ENCODE measurements around the gene ALOXE3.

Gene ALOXE3

GRCh38 chr17:8075574-8076342 is 42.6 kb downstream of the ALOXE3 start:
- WGBS, 2 experiments (ENCODE audit: insufficient coverage in 2 of 2), result 91 to 94% methylated on average over 11 to 13 of the region's 14 CpGs
- no peaks in the 10 kb centered on the region for H3K36me3 ChIP-seq (ENCODE audit: control insufficient read depth, insufficient read depth, low read length)
- no peak overlapping the region for H3K27ac ChIP-seq (ENCODE audit: low read depth, low read length, severe bottlenecking)
- H3K9me3 ChIP-seq (ENCODE audit: control insufficient read depth, low read length), result no peaks in the 10 kb centered on the region
- no peak overlapping the region for H3K4me3 ChIP-seq (ENCODE audit: extremely low read depth, insufficient read depth, low read length, poor library complexity, severe bottlenecking)
- peaks cover 2% of the 10 kb centered on the region for H3K4me1 ChIP-seq (ENCODE audit: control insufficient read depth, insufficient read depth, low read length, poor library complexity, severe bottlenecking)

- Histone ChIP-seq H3K9me3 (ENCODE audit: control insufficient read depth, low read length) (no peaks in the 10 kb centered on the region), H3K4me3 (ENCODE audit: extremely low read depth, insufficient read depth, low read length, poor library complexity, severe bottlenecking) (no peak overlapping the region), H3K4me1 (ENCODE audit: control insufficient read depth, insufficient read depth, low read length, poor library complexity, severe bottlenecking) (peaks cover 2% of the 10 kb centered on the region), H3K27ac (ENCODE audit: low read depth, low read length, severe bottlenecking) (no peak overlapping the region), H3K36me3 (ENCODE audit: control insufficient read depth, insufficient read depth, low read length) (no peaks in the 10 kb centered on the region)
- WGBS, 2 experiments (ENCODE audit: insufficient coverage in 2 of 2), result no CpG with 5 or more reads among the region's 3 CpGs
These were observed 43.2 kb downstream of the ALOXE3 start for GRCh38 chr17:8075081-8075480.

- H3K4me3 ChIP-seq (ENCODE audit: extremely low read depth, insufficient read depth, low read length, poor library complexity, severe bottlenecking), result no peak overlapping the region
These were observed 43.8 kb downstream of the ALOXE3 start for GRCh38 chr17:8074554-8074953.

DNA sequence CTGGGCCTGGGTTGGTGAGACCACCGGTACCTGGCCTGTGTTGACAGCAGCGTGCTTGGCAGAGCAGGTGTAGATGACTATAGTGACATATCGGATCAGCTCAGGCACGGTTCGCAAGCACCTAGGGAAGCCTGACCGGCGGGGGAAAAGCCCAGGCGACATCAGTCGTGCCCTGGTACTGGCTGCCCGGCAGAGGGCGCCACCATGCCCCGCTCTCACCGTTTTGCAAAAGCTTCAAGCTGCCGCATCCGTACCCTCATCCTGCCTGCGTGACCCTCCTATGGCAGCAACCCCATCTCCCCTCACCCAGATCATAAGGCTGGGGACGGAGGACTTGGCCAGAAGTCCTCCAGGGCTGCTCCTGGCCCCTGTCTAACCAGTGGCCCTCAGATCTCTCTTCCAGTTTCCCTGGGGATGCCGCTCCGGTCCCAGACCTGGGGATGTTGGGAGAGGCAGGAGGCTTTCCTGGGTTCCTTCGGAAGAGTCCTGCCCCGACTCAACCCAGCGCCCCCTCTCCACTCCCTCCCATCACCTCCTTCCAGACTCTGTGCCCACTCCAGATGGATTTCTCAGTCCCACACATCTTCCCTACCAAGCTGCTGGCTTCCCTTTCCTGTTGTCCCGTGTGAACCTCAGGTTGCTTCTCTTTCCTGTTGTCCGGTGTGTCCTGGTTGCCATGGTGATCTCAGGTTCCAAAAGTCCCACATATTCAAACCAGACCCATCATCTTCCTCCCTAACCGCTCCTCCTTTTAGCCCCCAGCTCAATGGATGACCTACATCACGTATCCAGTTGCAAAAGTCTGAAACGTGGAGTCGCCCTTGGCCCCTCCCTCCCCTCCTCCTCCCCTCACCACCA is 44.5 kb downstream of the ALOXE3 start:
- no peak overlapping the region for H3K4me3 ChIP-seq (ENCODE audit: extremely low read depth, insufficient read depth, low read length, poor library complexity, severe bottlenecking)
- 7 to 10% methylated on average over 20 to 25 of the region's 28 CpGs for WGBS, 2 experiments (ENCODE audit: insufficient coverage in 2 of 2)
- peaks cover 2% of the 10 kb centered on the region for H3K4me1 ChIP-seq (ENCODE audit: control insufficient read depth, insufficient read depth, low read length, poor library complexity, severe bottlenecking)
- no peak overlapping the region for H3K27ac ChIP-seq (ENCODE audit: low read depth, low read length, severe bottlenecking)
- H3K36me3 ChIP-seq (ENCODE audit: control insufficient read depth, insufficient read depth, low read length), result no peaks in the 10 kb centered on the region
- no peaks in the 10 kb centered on the region for H3K9me3 ChIP-seq (ENCODE audit: control insufficient read depth, low read length)

More at GRCh38 chr17:8074554-8074953, 43.8 kb downstream of the ALOXE3 start:
- Histone ChIP-seq H3K9me3 (ENCODE audit: control insufficient read depth, low read length) (no peaks in the 10 kb centered on the region), H3K36me3 (ENCODE audit: control insufficient read depth, insufficient read depth, low read length) (no peaks in the 10 kb centered on the region), H3K27ac (ENCODE audit: low read depth, low read length, severe bottlenecking) (no peak overlapping the region), H3K4me1 (ENCODE audit: control insufficient read depth, insufficient read depth, low read length, poor library complexity, severe bottlenecking) (peaks cover 2% of the 10 kb centered on the region)
- WGBS, 2 experiments (ENCODE audit: insufficient coverage in 2 of 2), result 60 to 68% methylated on average over 7 of the region's 7 CpGs

DNA sequence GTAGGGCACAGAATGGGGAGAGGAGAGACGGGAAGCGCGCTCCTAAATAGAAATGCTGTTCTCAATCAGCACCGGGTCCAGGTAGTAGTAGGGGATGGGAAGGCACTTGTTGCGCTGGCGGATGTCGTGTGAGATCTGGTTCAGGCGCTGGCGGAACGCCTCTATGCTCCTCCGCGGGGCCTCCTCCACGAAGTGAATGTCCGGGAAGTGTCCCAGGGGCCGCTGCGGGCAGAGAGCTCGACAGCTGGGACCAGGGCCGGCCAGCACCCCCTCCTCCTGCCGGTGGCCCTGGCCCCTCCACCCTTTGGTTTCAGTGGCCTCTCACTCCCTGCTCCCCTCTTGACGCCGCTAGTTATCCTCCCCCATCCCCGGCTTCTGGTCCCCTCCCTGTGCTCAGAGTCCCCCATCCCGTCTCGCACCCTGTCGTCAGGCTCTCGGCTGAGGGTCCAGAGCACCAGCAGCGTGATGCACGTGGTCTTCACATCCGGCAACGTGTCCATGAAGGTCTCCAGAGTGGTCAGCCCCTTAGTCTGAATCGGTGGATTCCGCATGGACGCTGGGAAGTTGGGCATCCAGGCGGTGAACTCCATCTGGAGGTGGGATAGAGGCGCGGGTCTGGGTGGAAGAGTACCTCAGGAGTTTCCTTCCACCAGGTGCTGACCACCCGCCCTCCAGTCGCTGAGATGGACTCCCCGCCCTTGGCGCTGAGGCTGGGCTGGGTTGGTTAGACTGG is 45.4 kb downstream of the ALOXE3 start:
- H3K9me3 ChIP-seq (ENCODE audit: control insufficient read depth, low read length), result no peaks in the 10 kb centered on the region
- H3K4me3 ChIP-seq (ENCODE audit: extremely low read depth, insufficient read depth, low read length, poor library complexity, severe bottlenecking), result no peak overlapping the region
- no peak overlapping the region for H3K27ac ChIP-seq (ENCODE audit: low read depth, low read length, severe bottlenecking)
- WGBS, 2 experiments (ENCODE audit: insufficient coverage in 2 of 2), result 6% methylated on average over 33 to 34 of the region's 40 CpGs
- H3K4me1 ChIP-seq (ENCODE audit: control insufficient read depth, insufficient read depth, low read length, poor library complexity, severe bottlenecking), result peaks cover 2% of the 10 kb centered on the region
- no peaks in the 10 kb centered on the region for H3K36me3 ChIP-seq (ENCODE audit: control insufficient read depth, insufficient read depth, low read length)

DNA sequence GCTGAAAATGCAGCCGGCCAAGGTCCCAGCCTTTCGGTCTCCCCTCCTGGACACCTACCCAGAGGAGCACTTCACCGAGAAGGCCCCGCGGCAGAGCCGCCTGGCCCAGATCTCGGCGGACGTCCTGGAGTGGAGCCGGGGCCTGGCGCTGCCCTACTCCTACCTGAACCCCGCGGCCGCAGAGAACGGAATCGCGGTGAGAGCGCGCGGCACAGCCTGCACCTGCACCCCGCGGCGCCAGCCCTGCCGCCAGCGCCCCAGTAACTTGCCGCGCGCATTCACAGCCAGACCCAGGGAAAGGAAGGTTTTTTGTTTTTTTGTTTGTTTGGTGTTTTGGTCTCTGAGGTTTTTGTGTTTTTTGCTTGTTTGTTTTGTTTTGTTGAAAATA is 46.0 kb downstream of the ALOXE3 start:
- peaks cover 2% of the 10 kb centered on the region for H3K4me1 ChIP-seq (ENCODE audit: control insufficient read depth, insufficient read depth, low read length, poor library complexity, severe bottlenecking)

DNA sequence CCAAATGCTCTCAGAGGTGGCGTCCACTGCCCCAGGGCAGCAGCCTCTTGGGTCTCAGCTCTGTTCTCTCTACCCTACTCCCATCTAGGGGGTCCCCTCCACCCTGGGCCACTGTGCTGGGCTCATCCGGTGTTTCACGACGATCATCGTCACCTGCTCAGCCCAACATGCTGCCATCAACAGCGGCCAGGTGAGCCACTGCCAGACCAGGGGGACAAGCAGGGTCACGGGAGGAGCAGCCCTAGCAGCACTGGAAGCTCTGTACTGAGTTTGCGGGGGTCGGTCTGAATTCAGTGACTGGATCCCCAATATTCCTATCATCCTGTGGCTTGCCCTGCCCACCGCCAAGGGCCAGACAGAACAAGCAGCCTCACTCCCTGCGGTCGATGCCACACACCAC is 46.8 kb downstream of the ALOXE3 start:
- no peak overlapping the region for H3K27ac ChIP-seq (ENCODE audit: low read depth, low read length, severe bottlenecking)
- no peak overlapping the region for H3K4me3 ChIP-seq (ENCODE audit: extremely low read depth, insufficient read depth, low read length, poor library complexity, severe bottlenecking)
- H3K36me3 ChIP-seq (ENCODE audit: control insufficient read depth, insufficient read depth, low read length), result no peaks in the 10 kb centered on the region
- 81 to 83% methylated on average over 9 to 12 of the region's 12 CpGs for WGBS, 2 experiments (ENCODE audit: insufficient coverage in 2 of 2)
- peaks cover 2% of the 10 kb centered on the region for H3K4me1 ChIP-seq (ENCODE audit: control insufficient read depth, insufficient read depth, low read length, poor library complexity, severe bottlenecking)
- H3K9me3 ChIP-seq (ENCODE audit: control insufficient read depth, low read length), result no peaks in the 10 kb centered on the region

More for the DNA sequence above, 46.0 kb downstream of the ALOXE3 start:
- H3K4me3 ChIP-seq (ENCODE audit: extremely low read depth, insufficient read depth, low read length, poor library complexity, severe bottlenecking), result no peak overlapping the region
- no peaks in the 10 kb centered on the region for H3K9me3 ChIP-seq (ENCODE audit: control insufficient read depth, low read length)
- H3K27ac ChIP-seq (ENCODE audit: low read depth, low read length, severe bottlenecking), result no peak overlapping the region
- WGBS, 2 experiments (ENCODE audit: insufficient coverage in 2 of 2), result 4 to 13% methylated on average over 17 to 19 of the region's 28 CpGs
- H3K36me3 ChIP-seq (ENCODE audit: control insufficient read depth, insufficient read depth, low read length), result no peaks in the 10 kb centered on the region

- no peaks in the 10 kb centered on the region for H3K36me3 ChIP-seq (ENCODE audit: control insufficient read depth, insufficient read depth, low read length)
These were observed 48.8 kb downstream of the ALOXE3 start for GRCh38 chr17:8069587-8069860.

DNA sequence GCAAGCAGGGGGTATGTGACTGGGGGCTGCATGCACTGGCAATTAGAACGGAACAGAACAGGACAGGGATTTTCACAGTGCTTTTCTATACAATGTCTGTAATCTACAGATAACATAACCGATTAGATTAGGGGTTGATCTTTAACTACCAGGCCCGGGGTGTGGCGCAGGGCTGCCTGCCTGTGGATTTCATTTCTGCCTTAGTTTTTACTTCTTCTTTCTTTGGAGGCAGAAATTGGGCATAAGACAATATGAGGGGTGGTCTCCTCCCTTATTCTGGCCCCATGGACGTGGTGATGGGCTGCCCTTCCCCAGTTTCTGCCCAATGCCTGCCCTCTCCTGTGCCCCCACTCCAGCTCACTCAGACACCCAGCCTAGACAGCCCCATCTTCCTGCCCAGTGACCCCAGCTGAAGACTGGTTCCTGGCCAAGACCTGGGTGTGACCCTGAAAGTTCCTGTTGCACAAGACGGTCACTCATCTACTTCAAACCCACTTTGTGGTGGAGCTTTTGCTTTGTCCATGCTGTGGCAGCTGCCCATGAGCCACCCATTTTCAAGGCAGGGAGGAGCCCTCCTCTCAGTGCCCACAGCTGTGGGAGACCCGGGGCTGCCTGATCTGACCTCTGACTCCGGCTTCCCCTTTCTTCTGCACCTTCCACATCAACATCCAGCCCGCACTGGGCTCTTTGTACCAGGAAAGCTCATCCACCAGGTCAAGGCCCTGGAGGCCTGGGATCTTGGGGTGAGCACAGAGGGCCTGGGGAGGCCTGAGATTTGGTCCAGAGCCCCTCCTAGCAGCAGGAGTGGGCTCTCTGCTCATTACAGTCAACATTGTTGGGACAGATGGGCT is 49.4 kb downstream of the ALOXE3 start:
- Histone ChIP-seq H3K4me1 (ENCODE audit: control insufficient read depth, insufficient read depth, low read length, poor library complexity, severe bottlenecking) (peaks cover 2% of the 10 kb centered on the region), H3K27ac (ENCODE audit: low read depth, low read length, severe bottlenecking) (no peak overlapping the region), H3K9me3 (ENCODE audit: control insufficient read depth, low read length) (no peaks in the 10 kb centered on the region), H3K36me3 (ENCODE audit: control insufficient read depth, insufficient read depth, low read length) (no peaks in the 10 kb centered on the region), H3K4me3 (ENCODE audit: extremely low read depth, insufficient read depth, low read length, poor library complexity, severe bottlenecking) (no peak overlapping the region)
- WGBS, 2 experiments (ENCODE audit: insufficient coverage in 2 of 2), result 83 to 87% methylated on average over 3 of the region's 9 CpGs

More at GRCh38 chr17:8069587-8069860, 48.8 kb downstream of the ALOXE3 start:
- 88 to 94% methylated on average over 2 of the region's 3 CpGs for WGBS, 2 experiments (ENCODE audit: insufficient coverage in 2 of 2)
- Histone ChIP-seq H3K4me3 (ENCODE audit: extremely low read depth, insufficient read depth, low read length, poor library complexity, severe bottlenecking) (no peak overlapping the region), H3K4me1 (ENCODE audit: control insufficient read depth, insufficient read depth, low read length, poor library complexity, severe bottlenecking) (peaks cover 2% of the 10 kb centered on the region), H3K27ac (ENCODE audit: low read depth, low read length, severe bottlenecking) (no peak overlapping the region), H3K9me3 (ENCODE audit: control insufficient read depth, low read length) (no peaks in the 10 kb centered on the region)

- WGBS, 2 experiments (ENCODE audit: insufficient coverage in 2 of 2), result 100% methylated on average over 1 of the region's 4 CpGs; no CpG with 5 or more reads in 1 of the 2 experiments
- H3K27ac ChIP-seq (ENCODE audit: low read depth, low read length, severe bottlenecking), result no peak overlapping the region
- H3K4me1 ChIP-seq (ENCODE audit: control insufficient read depth, insufficient read depth, low read length, poor library complexity, severe bottlenecking), result peaks cover 3% of the 10 kb centered on the region
- no peak overlapping the region for H3K4me3 ChIP-seq (ENCODE audit: extremely low read depth, insufficient read depth, low read length, poor library complexity, severe bottlenecking)
- no peaks in the 10 kb centered on the region for H3K9me3 ChIP-seq (ENCODE audit: control insufficient read depth, low read length)
- H3K36me3 ChIP-seq (ENCODE audit: control insufficient read depth, insufficient read depth, low read length), result no peaks in the 10 kb centered on the region
These were observed 50.5 kb downstream of the ALOXE3 start for GRCh38 chr17:8067806-8068205.
